RWPE2 (cell line): Measurements from ENCODE around the gene ARHGEF1.

Experiments used
- ATAC-seq: fragments of 200-7000 bp; cut with Tn5 transposase; 3 replicates; pipeline ENCODE4 v1.9.1; 2021; ENCODE audit warnings: low read depth
- DNase-seq: peaks from one replicate; pipeline ENCODE4 v3.0.0-alpha.2; 2020; ENCODE audit warnings: low spot score
- H3K27ac ChIP-seq: fragments of 450-650 bp; 2 replicates; pipeline ENCODE4 v1.5.1; 2017; ENCODE audit warnings: mild to moderate bottlenecking; ENCODE audit not compliant: poor library complexity, severe bottlenecking
- H3K27me3 ChIP-seq: fragments of 250-450 bp; sonication (Bioruptor Pico); 2 replicates; pipeline ENCODE4 v1.5.1; 2021; ENCODE audit warnings: mild to moderate bottlenecking, moderate library complexity; ENCODE audit not compliant: insufficient read depth, poor library complexity, severe bottlenecking
- H3K36me3 ChIP-seq: fragments of 250-450 bp; sonication (Bioruptor Pico); 2 replicates; pipeline ENCODE4 v1.5.1; 2020; ENCODE audit warnings: low read depth, mild to moderate bottlenecking, moderate library complexity
- H3K4me1 ChIP-seq: fragments of 250-450 bp; sonication (Bioruptor Pico); 2 replicates; pipeline ENCODE4 v1.5.1; 2021; ENCODE audit warnings: mild to moderate bottlenecking, moderate library complexity; ENCODE audit not compliant: insufficient read depth, poor library complexity, severe bottlenecking
- H3K4me3 ChIP-seq: fragments of 250-450 bp; sonication (Bioruptor Pico); 2 replicates; pipeline ENCODE4 v1.5.1; 2021; ENCODE audit warnings: mild to moderate bottlenecking, moderate library complexity; ENCODE audit not compliant: severe bottlenecking
- H3K9me3 ChIP-seq: fragments of 250-450 bp; sonication (Bioruptor Pico); 2 replicates; pipeline ENCODE4 v1.5.1; 2021; ENCODE audit warnings: mild to moderate bottlenecking, moderate library complexity; ENCODE audit not compliant: severe bottlenecking
- CTCF ChIP-seq: fragments of 450-650 bp; IDR thresholded peaks from one replicate; pipeline ENCODE4 v1.5.1; 2017; ENCODE audit warnings: mild to moderate bottlenecking, moderate library complexity; ENCODE audit not compliant: poor library complexity, severe bottlenecking

Gene ARHGEF1

GRCh38 chr19:41868120-41868988 is 14.6 kb upstream of the ARHGEF1 start:
- Histone ChIP-seq H3K27me3 (no peaks in the 10 kb centered on the region), H3K4me3 (no peak overlapping the region), H3K36me3 (peaks cover 86% of the 10 kb centered on the region), H3K4me1 (no peaks in the 10 kb centered on the region), H3K27ac (peak overlapping the region; percentile 5), H3K9me3 (no peaks in the 10 kb centered on the region)
- DNase-seq = no peak
- no peak for ATAC-seq
- no peak for TF ChIP-seq CTCF

DNA sequence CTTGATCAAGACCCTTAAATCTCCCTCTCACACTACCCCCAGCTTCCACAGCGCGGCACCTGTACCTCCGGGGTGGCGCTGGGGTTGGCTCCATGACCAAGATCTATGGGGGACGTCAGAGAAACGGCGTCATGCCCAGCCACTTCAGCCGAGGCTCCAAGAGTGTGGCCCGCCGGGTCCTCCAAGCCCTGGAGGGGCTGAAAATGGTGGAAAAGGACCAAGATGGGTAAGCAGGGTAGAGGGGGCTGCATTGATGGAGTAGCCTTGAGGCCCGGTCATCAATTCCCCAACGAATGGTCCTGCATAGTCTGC is 14.0 kb upstream of the ARHGEF1 start:
- Histone ChIP-seq H3K4me1 (no peaks in the 10 kb centered on the region), H3K27me3 (no peaks in the 10 kb centered on the region), H3K36me3 (peaks cover 81% of the 10 kb centered on the region), H3K4me3 (no peak overlapping the region), H3K9me3 (no peaks in the 10 kb centered on the region), H3K27ac (peak overlapping the region; percentile 12)
- TF ChIP-seq CTCF = no peak
- ATAC-seq (no peak), DNase-seq (no peak)

DNA sequence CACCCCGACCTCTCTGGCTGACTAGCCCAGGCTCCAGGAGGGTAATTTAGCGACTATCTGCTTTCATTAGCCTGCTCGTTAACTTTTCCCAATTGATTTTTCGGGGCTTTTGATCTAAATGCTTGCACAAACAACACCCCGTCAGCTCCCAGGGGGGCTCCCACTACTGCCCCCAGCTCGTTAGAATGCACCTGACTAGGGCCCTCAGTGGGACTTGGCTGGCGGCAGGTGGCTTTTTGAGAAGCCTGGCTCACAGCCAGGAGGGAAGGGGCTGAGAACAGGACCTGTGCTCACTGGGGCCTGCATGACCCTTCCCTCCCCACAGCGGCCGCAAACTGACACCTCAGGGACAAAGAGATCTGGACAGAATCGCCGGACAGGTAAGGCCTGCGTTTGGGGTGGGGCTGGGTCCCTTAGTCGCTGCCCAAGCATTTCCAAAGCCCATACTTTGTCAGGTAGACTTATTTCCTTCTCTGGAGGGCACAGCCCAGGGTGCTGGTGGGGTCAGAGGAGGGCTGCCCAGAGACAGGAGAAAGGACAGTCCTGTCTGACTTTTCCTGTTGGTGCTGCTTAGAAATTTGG is 13.5 kb upstream of the ARHGEF1 start:
- Histone ChIP-seq H3K9me3 (no peaks in the 10 kb centered on the region), H3K36me3 (peaks cover 75% of the 10 kb centered on the region), H3K4me3 (no peak overlapping the region), H3K27me3 (no peaks in the 10 kb centered on the region), H3K4me1 (no peaks in the 10 kb centered on the region), H3K27ac (peak overlapping the region; percentile 12)
- no peak for TF ChIP-seq CTCF
- ATAC-seq = no peak
- DNase-seq = no peak

DNA sequence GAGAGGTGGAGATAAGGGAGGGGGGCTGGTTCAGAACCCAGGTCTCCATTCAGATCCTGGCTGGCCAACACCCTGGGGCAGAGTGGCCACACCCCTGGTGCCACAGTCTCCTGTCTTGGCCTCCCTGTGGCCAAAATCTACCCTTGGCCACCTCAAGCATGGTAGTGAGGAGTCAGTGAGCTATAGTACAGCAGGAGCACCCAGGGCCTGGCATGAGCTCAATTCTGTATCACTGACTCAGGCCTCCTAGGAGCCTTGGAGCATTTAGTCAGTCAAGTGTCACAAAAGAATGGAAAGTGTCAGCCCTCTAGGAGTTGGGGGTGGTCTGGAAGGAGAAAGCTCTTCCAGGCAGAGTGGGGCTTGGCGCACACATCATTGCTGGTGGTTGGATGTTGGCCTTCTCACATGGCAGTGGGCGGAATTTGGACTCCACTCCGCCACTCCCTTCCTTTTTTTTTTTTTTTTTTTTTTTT is 12.5 kb upstream of the ARHGEF1 start:
- TF ChIP-seq CTCF = no peak
- no peak for DNase-seq
- Histone ChIP-seq H3K4me3 (no peak overlapping the region), H3K27me3 (no peaks in the 10 kb centered on the region), H3K36me3 (peaks cover 66% of the 10 kb centered on the region), H3K27ac (peak overlapping the region; percentile 12), H3K4me1 (no peaks in the 10 kb centered on the region), H3K9me3 (no peaks in the 10 kb centered on the region)
- ATAC-seq = no peak
